AG04450 (cell line): ENCODE results near the gene HGFAC. TPM values are rescaled to one million over a fixed set of nuclear protein-coding genes. Genes with fewer than 3 reads are reported as not detected.

ENCODE experiments used
- CTCF ChIA-PET: fragments of 300-600, 350-600 bp; formaldehyde crosslinking; extraction: SDS; loops from one replicate; lab custom pipeline; 2022; ENCODE audit warnings: antibody characterized with exemption, inconsistent platforms; lab: Charles Lee
- POLR2A ChIA-PET: fragments of 350-600 bp; formaldehyde crosslinking; extraction: SDS; loops from one replicate; lab custom pipeline; 2021; ENCODE audit warnings: antibody characterized with exemption, inconsistent platforms; lab: Yijun Ruan, JAX
- DNase-seq: peaks from one replicate; pipeline ENCODE4 v3.0.0-alpha.2; 2011; ENCODE audit warnings: low read depth, low spot score
- H3K27ac ChIP-seq: one replicate; pipeline ENCODE4 v1.5.1; 2012; ENCODE audit warnings: low read depth, low read length, control low read depth
- H3K27me3 ChIP-seq: one replicate; pipeline ENCODE4 v1.6.0; 2012; ENCODE audit warnings: low read length; ENCODE audit not compliant: control insufficient read depth, insufficient read depth
- H3K4me3 ChIP-seq: 2 replicates; pipeline ENCODE4 v1.5.1; 2011; ENCODE audit warnings: mild to moderate bottlenecking, low read depth, low read length, control low read depth
- H3K9me3 ChIP-seq: 2 replicates; pipeline ENCODE4 v1.5.1; 2012; ENCODE audit warnings: low read length; ENCODE audit not compliant: control insufficient read depth, insufficient read depth
- polyA plus RNA-seq: library from polyadenylated mRNA; depleted of rRNA; stranded (reverse); fragments of >200 nt; gene quantifications from 2 replicates; pipeline ENCODE4 v1.2.3, GENCODE V29; 2011
- TF ChIP-seq, protein P1 (sequence below): IDR thresholded peaks from 2 replicates; pipeline ENCODE4 v1.5.1; 2011; ENCODE audit warnings: low read depth, low read length, control low read depth, inconsistent platforms

HGFAC gene
- polyA plus RNA-seq, 1 experiment = not detected

DNA sequence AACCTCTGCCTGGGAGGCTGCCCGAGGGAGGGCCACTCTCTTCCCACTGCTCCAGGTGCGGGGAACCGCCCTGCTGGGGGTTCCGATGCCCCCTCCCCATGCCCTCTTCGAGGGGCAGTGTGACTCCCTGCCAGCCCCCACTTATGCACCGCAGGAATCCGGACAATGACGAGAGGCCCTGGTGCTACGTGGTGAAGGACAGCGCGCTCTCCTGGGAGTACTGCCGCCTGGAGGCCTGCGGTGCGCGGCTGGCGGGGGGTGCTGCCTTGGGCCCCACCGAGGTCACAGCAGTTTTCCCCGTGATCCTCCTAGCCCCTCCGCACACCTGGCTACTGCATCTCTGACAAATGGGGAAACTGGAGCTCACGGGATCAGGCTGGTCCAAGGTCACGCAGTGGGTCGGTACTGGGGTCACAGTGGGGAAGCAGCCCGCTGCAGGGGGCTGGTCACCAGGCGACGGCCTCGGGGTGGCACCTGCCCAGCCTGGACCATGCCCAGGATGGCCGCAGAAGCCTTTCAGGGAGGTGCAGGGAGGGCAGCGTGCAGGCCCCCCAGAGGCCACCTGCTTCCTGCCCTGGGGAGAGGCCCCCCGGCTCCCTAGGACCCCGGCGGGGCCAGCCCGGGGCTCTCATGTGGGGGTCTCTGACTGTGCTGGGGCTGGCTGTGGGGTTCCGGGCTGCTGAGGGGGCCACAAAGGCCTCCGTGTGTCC, 3.5 kb downstream of the HGFAC start:
- Histone ChIP-seq H3K9me3 (peaks cover 7% of the 10 kb centered on the region; the same call in 1 of the 2 replicates), H3K27ac (no peak overlapping the region), H3K27me3 (no peaks in the 10 kb centered on the region), H3K4me3 (no peak overlapping the region)
- no peak for DNase-seq
- TF ChIP-seq, protein P1, sequence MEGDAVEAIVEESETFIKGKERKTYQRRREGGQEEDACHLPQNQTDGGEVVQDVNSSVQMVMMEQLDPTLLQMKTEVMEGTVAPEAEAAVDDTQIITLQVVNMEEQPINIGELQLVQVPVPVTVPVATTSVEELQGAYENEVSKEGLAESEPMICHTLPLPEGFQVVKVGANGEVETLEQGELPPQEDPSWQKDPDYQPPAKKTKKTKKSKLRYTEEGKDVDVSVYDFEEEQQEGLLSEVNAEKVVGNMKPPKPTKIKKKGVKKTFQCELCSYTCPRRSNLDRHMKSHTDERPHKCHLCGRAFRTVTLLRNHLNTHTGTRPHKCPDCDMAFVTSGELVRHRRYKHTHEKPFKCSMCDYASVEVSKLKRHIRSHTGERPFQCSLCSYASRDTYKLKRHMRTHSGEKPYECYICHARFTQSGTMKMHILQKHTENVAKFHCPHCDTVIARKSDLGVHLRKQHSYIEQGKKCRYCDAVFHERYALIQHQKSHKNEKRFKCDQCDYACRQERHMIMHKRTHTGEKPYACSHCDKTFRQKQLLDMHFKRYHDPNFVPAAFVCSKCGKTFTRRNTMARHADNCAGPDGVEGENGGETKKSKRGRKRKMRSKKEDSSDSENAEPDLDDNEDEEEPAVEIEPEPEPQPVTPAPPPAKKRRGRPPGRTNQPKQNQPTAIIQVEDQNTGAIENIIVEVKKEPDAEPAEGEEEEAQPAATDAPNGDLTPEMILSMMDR = no peak
- POLR2A ChIA-PET = no interaction called here
- CTCF ChIA-PET = interaction anchor here (2.9 kb wide), 1 partner anchor 99 kb away, joined by 37 read pairs; no protein-coding TSS in a partner anchor

DNA sequence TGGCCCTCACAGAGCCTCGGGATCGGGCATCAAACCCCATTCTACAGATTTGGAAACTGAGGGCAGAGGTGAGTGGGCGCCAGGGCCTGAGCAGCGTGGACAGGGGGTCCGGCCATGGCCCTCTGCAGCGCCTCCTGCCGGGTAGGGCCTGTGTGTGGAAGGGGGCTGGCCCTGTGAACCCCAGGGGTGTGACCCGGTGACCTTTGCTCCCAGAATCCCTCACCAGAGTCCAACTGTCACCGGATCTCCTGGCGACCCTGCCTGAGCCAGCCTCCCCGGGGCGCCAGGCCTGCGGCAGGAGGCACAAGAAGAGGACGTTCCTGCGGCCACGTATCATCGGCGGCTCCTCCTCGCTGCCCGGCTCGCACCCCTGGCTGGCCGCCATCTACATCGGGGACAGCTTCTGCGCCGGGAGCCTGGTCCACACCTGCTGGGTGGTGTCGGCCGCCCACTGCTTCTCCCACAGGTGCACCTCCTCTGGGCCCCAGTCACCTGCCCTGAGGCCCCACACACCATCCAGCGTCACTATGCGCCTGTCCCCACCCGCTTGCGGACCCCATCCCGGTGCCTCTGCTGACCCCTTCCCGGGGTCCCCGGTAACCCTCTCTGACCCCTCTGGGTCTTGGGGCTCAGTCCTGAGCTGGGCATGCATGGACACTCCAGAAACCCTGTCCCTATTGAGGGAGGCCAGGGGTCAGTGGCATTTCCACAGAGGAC, 4.2 kb downstream of the HGFAC start:
- TF ChIP-seq, protein P1 = no peak
- no peak overlapping the region for H3K27ac ChIP-seq
- no peaks in the 10 kb centered on the region for H3K27me3 ChIP-seq
- ChIA-PET CTCF (interaction anchor here (2.9 kb wide), 1 partner anchor 100 kb away, joined by 37 read pairs; no protein-coding TSS in a partner anchor), POLR2A (no interaction called here)
- no peak overlapping the region for H3K4me3 ChIP-seq
- DNase-seq = no peak
- H3K9me3 ChIP-seq = peaks cover 7% of the 10 kb centered on the region; the same call in 1 of the 2 replicates

- Histone ChIP-seq H3K9me3 (peaks cover 7% of the 10 kb centered on the region; the same call in 1 of the 2 replicates), H3K27ac (no peak overlapping the region), H3K27me3 (no peaks in the 10 kb centered on the region), H3K4me3 (no peak overlapping the region)
- TF ChIP-seq, protein P1 = no peak
- DNase-seq = no peak
- POLR2A ChIA-PET = no interaction called here
- CTCF ChIA-PET = interaction anchor here (2.1 kb wide), 1 partner anchor 100 kb away, joined by 8 read pairs; no protein-coding TSS in a partner anchor
Measured at GRCh38 chr4:3446631-3447320, 5.0 kb downstream of the HGFAC start.

- TF ChIP-seq, protein P1 = no peak
- H3K9me3 ChIP-seq = peaks cover 7% of the 10 kb centered on the region; the same call in 1 of the 2 replicates
- POLR2A ChIA-PET = no interaction called here
- CTCF ChIA-PET = interaction anchor here (2.1 kb wide), 1 partner anchor 101 kb away, joined by 8 read pairs; no protein-coding TSS in a partner anchor
- H3K4me3 ChIP-seq = no peak overlapping the region
- no peak overlapping the region for H3K27ac ChIP-seq
- no peak for DNase-seq
- H3K27me3 ChIP-seq = no peaks in the 10 kb centered on the region
Measured at GRCh38 chr4:3447431-3448395, 5.9 kb downstream of the HGFAC start.
